GM19467 (cell line): ENCODE results near the gene FN3KRP.

Source experiments
- ATAC-seq: cut with Tn5 transposase; IDR thresholded peaks from one replicate; pipeline ENCODE4 v1.9.1; 2021; ENCODE audit warnings: mild to moderate bottlenecking, moderate library complexity; ENCODE audit not compliant: unreplicated experiment

Gene FN3KRP

DNA sequence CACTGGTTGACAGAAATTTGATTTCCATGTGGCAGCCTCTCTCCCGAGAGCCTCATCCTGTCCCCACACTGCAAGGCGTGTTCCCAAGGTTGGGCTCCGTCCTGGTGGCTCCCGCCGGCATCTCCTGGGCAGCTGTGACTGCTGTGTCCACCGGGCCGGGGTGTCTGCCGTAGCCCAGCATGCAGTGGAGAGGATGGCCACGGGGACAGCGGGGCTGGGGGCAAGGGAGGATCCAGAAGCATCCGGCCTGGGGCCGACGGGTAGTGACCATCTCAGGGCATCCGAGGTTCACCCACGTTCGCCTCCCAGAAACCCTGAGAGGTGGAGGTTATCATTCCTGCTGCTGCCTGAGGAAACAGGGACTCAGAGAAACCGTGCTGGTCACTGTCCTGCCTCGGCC is 10.8 kb upstream of the FN3KRP start:
- ATAC-seq, result no peak

DNA sequence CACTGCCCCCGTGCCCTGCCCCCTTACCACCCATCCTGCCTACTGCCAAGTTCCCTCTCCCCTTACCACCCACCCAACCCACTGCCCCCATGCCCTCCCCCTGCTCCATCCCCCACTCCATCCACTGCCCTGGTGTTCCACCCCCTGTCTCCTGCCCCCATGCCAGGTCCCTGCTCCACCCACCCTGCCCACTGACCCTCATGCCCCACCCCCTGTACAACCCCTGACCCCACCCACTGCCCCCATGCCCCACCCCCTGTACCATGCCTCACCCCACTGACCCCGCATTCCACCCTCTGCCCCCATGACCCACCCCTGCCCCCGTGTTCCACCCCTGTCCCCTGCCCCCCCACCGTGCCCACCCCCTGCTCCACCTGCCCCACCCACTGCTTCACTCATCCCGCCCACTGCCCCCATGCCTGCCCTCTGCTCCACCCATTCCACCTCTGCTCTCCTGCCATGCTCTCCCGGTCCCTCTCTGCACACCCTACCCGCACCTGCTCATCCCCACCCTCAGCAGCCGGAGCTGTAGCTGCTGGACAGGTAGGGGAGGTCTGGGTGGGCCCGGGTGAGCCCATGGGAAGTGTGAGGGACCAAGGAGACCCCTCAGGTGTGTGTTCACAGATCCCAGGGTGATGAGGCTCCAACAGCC is 7.4 kb upstream of the FN3KRP start:
- ATAC-seq, result no peak

DNA sequence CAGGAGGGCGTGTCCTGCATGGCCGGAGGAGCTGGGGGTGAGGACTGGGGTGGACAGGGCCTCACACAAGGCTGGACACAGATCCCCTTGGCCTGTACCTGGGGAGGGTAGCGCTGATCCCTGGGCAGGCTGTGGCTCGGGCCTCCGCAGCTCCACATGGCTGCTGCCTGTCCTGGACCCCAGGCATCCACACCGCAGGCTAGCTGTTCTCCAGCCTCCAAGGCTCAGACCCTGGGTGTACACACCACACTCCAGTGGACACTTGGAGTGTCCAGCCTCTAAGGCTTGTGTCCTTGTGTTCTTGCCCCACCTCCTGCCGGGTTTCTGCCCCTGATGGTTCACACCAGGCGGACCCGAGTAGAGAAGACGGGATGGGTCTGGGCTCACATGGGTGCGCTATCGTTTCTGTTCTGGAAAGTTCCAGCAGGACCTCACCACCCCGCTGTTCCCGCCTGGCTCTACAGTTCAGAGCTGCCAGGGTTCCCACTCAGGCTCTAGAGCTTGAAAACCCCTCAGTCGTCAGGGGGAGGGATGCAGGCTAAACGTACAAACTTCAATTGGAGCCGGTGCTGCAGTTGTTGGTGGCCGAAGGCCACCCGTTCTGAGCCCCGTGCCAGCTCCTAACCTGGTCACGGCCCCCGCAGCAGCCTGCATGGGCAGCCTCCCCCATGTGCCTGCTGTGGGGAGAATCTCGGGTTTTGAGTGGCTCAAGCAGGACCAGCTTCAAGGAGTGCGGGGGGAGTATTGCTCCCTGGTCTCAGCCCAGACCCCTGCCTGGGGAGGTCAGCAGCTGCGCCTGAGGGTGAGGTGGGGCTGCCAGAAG is 6.6 kb upstream of the FN3KRP start:
- ATAC-seq, result no peak

DNA sequence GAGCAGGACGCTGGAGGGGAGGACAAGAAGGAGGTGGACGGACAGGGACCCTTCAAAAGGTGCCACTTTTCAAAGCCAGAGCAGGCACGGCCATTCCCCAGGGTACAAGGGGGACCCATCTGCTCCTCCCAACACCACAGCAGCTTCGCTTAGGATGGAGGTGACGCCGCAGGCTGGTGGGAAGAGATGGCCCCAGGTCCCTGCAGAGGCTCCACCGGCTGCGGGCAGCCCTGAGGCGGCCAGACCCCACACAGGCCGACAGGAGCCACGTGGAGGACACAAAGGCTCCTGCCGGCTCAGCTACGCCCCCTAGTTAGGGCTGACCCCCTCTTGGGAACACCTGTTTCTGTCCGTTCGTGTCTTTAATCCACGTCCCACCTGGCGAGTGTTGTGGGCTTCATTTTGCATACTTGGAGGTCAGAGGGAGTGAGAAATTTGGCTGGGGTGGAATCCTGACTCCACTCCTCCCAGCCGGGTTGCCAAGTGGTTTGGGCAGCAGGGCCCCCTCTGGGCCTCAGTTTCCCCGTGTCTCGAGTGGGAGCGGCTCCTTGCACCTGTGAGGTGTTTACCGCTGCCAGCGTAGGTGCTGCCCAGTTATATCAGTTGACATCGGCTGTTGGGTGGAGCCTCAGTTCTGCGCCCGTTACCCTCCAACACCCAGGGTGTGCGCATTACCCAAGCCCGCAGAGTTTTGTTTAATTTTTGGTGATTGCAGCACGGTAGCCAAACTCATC is 5.8 kb upstream of the FN3KRP start:
- ATAC-seq, result no peak

DNA sequence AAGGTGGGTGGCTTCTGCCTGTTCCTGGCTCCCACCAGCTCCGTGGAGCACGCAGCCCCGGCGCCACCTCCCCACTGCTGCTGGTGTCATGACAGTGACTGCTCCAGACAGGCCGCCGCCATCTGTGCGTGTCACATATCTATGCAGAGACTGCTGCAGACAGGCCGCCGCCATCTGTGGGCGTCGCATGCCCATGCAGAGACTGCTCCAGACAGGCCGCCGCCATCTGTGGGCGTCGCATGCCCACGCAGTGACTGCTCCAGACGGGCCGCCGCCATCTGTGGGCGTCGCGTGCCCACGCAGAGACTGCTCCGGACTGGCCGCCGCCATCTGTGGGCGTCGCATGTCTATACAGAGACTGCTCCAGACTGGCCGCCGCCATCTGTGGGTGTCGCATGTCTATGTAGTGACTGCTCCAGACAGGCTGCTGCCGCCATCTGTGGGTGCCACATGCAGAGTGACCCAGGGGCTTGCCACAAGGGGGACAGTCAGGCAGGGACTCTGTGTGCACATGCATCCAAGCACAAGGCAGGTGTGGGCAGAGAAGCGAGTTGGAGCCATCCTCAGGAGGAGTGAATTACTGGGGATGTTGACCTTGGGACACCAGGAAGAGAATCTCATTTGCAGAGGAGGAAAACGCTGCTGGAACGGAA is 3.3 kb upstream of the FN3KRP start:
- ATAC-seq, result no peak

DNA sequence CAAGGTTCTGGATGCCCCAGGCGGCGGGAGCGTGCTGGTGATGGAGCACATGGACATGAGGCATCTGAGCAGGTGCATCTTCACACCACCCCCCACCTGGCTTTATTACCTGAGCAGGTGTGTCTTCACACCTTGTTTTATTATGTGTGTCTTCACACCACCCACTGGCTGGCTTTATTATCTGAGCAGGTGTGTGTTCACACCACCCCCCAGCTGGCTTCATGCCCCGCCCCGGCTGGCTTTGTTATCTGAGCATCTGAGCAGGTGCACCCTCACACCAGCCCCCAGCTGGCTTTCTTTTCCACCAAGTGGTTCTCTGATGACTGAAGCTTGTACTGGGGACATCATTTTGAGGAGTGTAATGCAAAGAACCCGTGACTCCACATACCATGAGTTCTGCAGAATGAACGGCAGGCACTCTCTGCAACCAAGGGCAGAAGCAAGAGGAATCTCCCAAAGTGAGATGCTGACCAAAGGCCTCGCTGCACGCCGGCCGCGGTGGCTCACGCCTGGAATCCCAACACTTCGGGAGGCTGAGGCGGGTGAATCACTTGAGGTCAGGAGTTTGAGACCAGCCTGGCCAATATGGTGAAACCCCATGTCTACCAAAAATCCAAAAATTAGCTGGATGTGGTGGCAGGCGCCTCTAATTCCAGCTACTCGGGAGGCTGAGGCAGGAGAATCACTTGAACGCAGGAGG is 2.6 kb downstream of the FN3KRP start:
- ATAC-seq, result no peak

DNA sequence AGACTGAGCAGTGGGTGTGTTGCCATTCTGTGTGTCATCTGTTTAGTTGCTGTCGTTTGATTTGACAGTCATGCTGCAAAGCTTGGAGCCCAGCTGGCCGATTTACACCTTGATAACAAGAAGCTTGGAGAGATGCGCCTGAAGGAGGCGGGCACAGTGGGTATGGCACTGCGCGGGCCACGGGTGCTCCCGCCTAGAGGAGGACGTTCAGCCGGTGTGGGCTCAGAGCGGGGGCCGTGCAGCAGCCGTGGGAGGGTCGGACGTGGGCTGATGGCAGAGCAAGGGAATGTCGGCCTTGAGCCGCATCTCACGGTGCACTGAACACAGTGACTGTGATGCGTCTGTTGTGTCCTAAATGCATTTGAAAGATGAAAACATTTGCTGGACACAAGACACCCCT is 3.7 kb downstream of the FN3KRP start:
- no peak for ATAC-seq

DNA sequence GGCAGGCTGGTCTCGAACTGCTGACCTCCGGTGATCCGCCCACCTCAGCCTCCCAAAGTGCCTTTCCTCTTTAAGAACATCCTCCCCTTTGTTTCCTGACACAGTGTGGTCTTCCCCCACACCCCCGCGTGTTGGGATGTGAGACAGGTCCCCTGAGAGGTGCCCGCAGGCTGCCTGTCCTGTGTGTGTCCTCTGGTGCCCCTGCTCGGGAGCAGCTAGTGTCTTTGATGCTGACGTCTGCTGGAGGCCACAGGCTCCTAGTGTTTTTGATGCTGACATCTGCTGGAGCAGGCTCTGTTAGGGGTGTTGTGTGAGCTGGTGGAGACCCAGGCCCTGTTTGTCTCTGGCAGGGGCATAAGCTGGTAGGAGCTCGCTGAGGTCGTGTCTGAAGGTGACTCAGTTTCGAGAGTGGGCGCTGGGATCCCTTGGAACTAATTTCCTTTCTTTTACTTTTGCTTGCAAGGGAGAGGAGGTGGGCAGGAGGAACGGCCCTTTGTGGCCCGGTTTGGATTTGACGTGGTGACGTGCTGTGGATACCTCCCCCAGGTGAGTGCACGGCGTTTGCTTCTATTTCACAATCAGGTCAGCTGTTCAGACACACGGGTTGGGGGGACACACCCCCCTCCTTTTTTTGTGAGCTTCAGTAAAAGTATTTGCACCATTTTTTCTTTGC is 6.0 kb downstream of the FN3KRP start:
- no peak for ATAC-seq

DNA sequence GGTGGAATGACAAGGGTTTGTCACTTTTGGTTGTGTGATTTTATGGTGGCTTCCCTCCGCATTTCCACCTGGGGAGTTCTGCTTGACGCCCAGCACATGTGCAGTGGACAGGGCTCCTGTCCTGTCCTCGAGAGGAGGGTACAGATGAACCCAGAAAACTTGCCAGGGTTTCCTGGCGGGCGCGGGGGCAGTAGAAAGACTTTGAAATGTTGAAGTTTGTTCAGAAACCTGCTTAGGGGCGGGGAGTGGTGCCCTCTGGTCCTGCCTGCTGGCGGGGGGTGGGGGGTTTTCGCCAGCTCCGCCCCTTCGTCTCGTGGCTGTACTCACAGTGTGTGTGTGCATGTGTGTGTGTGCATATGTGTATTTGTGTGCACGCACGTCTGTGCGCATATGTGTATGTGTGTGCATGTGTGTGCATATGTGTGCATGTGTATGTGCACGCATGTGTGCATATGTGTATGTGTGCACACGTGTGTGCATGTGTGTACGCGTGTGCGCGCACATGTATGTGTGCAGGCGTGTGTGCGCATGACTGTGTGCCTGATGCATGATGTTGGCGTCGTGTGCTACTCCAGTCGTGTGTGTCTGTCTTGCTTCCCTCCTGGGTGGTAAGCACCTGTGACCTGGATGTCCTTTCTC is 6.8 kb downstream of the FN3KRP start:
- ATAC-seq, result no peak

DNA sequence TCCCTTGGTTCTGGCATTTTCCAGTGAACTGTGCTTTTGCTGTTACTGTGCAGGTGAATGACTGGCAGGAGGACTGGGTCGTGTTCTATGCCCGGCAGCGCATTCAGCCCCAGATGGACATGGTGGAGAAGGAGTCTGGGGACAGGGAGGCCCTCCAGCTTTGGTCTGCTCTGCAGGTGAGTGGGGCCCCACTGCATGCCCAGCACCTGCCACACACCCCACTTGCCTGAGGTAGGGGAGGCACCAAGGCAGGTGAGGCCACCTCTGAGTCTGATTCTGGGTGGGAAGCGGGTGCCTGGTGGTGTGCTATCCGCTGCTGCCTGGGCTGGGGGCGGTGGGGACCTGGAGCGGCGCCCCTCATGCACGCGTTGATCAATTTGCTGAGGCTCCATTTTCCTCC is 9.9 kb downstream of the FN3KRP start:
- no peak for ATAC-seq

DNA sequence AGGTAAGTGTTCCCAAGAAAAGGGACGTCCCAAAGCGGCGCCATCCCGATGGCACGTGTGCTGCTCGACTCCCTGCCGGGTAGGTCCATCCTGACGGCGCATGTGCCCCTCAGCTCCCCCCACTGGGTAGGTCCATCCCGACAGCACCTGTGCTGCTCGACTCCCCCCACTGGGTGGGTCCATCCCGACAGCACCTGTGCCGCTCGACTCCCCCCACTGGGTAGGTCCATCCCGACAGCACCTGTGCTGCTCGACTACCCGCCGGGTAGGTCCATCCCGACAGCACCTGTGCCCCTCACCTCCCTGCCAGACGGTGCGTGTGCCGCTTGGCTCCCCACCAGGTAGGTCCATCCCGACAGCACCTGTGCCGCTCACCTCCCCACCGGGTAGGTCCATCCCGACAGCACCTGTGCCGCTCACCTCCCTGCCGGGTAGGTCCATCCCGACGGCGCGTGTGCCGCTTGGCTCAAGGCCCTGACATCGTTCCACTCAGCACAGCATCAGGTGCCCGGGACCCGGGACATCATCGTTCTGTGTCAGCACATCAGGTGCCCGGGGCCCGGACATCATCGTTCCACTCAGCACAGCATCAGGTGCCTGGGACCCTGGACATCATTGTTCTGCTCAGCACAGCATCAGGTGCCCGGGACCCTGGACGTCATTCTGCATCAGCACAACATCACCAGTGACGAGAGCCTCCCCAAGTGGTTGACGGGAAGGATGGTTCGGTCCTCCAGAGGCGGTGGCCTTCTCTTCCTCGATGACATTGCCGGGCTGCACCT is 13.2 kb downstream of the FN3KRP start:
- no peak for ATAC-seq

DNA sequence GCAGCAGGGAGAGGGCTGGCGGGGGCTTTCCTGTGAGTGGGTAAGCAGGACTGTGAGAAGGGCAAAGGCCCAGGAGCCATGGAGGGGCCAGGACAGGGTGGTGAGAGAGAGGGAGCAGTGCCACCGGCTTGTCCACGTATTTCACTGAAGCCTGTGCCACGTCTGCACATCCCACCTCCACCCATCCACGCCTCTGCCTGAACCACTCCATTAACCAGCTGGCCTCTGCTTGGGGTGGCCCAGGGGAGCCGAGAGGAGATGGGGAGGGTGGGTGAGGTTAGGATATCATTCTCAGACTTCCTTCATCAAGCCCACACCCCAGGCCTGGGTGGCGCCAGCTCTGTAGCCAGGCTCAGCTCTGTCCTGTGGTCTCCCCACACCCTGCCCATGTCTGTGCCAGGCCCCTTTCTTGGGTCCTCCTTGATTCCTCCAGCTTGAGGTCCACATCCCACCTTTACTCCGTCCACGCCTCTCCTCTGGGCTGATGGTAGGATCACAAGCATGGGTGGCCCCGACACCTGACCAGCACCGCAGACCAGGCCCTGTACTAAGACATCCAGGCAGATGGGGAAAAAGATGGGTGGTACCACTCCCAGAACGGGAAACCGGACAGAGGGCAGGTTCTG is 15.7 kb downstream of the FN3KRP start:
- no peak for ATAC-seq

DNA sequence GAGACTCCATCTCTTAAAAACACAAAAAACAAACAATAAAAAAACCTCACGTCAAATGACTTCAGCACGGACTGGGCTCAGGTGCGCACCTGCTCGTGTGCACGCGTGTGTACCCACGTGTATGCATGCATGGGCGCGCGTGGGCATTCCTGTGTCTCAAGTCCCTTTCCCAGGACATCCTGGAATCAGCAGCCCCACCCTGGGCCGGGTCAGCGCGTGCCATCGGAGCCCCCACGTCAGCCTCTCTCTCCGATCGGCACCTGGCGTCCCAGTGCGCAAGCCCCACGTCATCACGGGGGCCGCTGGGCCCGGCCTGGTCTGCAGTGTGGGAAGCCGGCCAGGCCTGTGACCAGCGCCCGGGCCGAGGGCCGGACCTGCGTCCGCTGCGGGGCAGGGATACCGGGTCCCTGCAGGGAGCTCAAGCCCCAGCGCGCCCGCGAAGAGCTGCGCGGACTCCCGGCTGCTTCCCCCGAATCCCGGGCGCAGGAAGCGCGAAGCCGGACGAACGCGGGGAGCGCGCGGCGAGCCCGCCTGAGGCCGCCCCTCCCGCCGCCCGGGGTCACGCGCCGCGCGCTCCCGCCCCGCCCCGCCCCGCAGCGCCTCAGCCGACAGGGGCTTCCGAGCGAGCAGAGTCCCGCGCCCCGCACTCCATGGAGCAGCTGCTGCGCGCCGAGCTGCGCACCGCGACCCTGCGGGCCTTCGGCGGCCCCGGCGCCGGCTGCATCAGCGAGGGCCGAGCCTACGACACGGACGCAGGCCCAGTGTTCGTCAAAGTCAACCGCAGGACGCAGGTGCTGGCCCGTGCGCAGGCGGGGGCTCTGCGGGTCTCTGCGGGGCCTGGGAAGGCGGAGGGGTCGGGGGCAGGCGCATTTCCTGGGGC is 18.7 kb downstream of the FN3KRP start, which contains the start of gene FN3K:
FN3K (plus strand) TSS at position 629 of the 880 bp plus-strand sequence; CDS start at position 651, 22 bp downstream.
- ATAC-seq, result no peak

DNA sequence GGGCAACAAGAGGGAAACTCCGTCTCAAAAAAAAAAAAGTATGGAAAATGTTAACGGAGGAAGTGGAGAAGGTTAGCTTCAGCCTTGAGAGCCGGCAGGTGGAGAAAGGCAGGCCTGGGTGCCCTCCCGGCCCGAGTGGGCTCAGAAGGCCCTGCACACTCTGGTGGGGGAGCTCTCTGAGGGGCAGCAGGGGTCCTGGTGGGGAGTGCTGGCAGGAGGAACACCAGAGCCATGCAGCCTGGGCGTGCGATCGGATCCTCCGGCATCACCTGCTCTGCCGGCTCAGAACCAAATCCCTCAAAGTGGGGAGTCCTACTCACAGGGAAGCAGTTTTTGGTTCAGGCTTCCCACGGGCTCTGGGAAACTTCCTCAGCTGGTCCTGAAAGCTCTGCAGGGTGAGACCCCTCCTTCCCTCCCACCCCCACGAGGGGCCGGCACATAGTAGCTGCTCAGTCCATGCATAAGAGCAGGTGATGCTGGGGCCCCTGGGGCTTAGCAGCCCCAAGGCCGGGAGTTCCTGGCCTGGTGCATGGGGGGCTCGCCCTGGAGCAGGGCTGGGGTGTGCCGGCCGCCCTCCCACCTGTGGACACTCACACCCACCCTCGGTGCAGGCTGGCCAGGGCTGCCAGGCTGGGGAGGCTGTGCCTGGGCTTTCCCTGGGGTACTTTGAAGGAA is 20.1 kb downstream of the FN3KRP start:
- no peak for ATAC-seq

DNA sequence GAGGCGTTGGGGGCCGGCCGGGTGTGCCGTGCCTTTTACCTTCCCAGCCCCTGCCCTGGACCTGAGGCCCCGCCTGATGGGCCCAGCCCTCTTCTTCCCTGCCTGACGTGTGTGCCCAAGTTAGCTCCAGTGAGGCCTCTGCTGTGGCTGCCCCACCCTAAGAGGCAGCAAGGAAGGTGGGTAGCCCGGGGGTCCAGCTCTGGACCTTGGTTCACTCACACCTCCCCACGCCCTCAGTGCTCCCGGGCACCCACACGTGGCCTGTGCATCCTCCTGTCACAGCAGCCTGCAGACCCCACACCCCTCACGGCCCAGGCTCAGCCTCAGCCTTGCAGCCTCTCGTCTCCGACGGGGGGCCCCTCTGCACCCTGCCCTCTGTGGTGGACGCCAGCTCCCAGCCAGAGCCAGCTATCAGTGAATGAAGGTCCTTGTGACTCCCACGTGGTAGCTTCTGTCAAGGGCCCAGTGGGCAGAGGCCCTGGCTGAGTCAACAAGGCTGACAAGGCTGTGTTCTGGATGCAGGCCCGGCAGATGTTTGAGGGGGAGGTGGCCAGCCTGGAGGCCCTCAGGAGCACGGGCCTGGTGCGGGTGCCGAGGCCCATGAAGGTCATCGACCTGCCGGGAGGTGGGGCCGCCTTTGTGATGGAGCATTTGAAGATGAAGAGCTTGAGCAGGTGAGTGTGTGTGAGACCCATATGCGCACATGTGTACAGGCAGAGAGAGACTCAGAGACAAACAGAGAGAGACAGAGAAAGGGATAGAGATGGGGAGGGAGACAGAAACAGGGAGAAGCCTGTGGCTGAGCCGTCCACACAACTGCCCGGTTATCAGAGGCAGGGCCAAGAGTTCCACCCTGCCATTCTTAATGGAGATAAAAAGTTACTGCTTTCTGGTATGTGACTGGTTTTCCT is 21.7 kb downstream of the FN3KRP start:
- ATAC-seq, result no peak
